ENCODE results near the gene SLAMF1.
A peak's percentile ranks its signal among the peaks of the same experiment; 100 is the strongest.
"Not testable (repeated sequence)": the region's sequence is repeated elsewhere in the genome, so short reads cannot be mapped to it uniquely, and the experiment has no call there.

The SLAMF1 gene

GRCh38 chr1:160638540-160638857, 8.3 kb downstream of the SLAMF1 start:
- no peak for DNase-seq

- no peak for DNase-seq
Measured at GRCh38 chr1:160637821-160638539, 8.9 kb downstream of the SLAMF1 start.

GRCh38 chr1:160637065-160637464, 9.8 kb downstream of the SLAMF1 start:
- no peak for DNase-seq

- DNase-seq = no peak
Measured at GRCh38 chr1:160636547-160636946, 10.3 kb downstream of the SLAMF1 start.

- DNase-seq = no peak
Measured at GRCh38 chr1:160636076-160636475, 10.8 kb downstream of the SLAMF1 start.

- DNase-seq = no peak
Measured at GRCh38 chr1:160634543-160635491, 12.0 kb downstream of the SLAMF1 start.

- DNase-seq = no peak
Measured at GRCh38 chr1:160633330-160633903, 13.4 kb downstream of the SLAMF1 start.

- DNase-seq = no peak
Measured at GRCh38 chr1:160631983-160632625, 14.7 kb downstream of the SLAMF1 start.

GRCh38 chr1:160630523-160631451, 16.1 kb downstream of the SLAMF1 start:
- DNase-seq = no peak

GRCh38 chr1:160629286-160630210, 17.3 kb downstream of the SLAMF1 start:
- DNase-seq = peak in 5 of 14 donors; percentile 3 to 29 (median 9)

GRCh38 chr1:160628799-160629263, 18.0 kb downstream of the SLAMF1 start:
- no peak for DNase-seq

GRCh38 chr1:160627677-160628289, 19.1 kb downstream of the SLAMF1 start:
- DNase-seq = not testable (repeated sequence)

- no peak for DNase-seq
Measured at GRCh38 chr1:160626509-160627342, 20.1 kb downstream of the SLAMF1 start.

GRCh38 chr1:160625725-160626498, 20.9 kb downstream of the SLAMF1 start:
- DNase-seq = no peak

- no peak for DNase-seq
Measured at GRCh38 chr1:160625321-160625720, 21.5 kb downstream of the SLAMF1 start.

- no peak for DNase-seq
Measured at GRCh38 chr1:160624464-160624863, 22.4 kb downstream of the SLAMF1 start.

GRCh38 chr1:160623862-160624261, 23.0 kb downstream of the SLAMF1 start:
- no peak for DNase-seq

GRCh38 chr1:160623227-160623633, 23.6 kb downstream of the SLAMF1 start:
- DNase-seq = no peak
